Pons (tissue), 1 donor: ENCODE measurements around the gene BMP10.

Experiments
- DNase-seq: peaks from one replicate; pipeline ENCODE4 v3.0.0-alpha.2; 2016; ENCODE audit warnings: low spot score

BMP10 gene, protein sequence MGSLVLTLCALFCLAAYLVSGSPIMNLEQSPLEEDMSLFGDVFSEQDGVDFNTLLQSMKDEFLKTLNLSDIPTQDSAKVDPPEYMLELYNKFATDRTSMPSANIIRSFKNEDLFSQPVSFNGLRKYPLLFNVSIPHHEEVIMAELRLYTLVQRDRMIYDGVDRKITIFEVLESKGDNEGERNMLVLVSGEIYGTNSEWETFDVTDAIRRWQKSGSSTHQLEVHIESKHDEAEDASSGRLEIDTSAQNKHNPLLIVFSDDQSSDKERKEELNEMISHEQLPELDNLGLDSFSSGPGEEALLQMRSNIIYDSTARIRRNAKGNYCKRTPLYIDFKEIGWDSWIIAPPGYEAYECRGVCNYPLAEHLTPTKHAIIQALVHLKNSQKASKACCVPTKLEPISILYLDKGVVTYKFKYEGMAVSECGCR

DNA sequence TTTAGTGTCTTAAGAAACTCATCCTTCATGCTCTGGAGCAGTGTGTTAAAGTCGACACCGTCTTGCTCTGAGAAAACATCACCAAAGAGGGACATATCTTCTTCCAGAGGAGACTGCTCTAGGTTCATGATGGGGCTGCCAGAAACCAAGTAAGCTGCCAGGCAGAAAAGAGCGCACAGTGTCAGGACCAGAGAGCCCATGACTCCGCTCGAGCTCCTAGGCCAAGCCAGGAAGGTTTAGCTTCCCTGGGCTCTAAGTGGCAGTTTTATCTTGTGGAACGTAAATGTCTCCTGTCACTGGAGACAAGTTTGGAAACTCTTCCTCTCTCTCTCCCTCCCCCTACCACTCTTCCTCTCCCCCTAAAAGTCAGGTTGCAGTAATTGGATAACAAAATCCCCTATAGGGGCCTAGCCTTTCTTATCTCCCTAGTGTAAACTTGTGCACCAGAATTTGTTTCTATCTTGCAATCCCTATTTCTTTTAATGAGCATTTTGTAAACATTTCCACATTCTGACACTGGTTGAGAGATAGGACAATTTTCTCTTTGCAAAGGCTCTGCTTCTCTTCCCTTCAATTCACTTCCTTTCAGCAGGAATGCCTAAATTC lies at the start of gene BMP10:
TSS of gene BMP10 (minus strand) at position 239 of the 606 bp plus-strand sequence. CDS start at position 200, 39 bp downstream.
- no peak for DNase-seq

DNA sequence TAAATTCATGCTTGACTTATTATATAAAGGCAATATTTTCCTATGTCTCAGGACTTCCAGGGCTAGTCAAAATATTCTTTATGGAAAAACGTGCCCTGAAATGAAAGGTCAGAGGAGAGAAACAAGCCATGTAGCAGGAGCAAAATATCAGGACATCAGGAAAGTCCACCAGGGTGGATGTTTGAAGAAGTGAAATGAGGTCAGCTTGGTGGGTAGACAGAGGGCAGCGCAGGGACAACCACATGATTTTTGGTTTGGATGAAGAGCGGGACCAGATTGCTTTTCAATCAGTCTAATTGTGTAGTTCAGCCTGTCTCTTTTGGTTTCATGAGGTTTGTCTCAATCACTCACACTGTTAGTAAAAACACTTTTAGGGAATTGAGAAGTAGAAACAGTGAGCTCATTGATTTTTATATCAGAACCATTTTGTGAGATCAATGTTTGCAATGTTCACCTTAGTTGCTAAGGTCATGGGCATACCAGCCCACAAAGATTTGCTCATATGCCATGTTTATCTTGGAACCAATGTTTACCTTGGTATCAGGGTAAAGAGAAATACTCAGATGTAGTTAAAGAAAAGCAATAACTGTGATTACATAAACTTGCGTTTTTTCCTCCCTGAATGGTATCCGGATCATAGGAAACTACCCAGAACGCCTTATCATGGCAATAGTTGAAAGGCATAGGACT lies 49.4 kb upstream of the BMP10 start:
- no peak for DNase-seq

DNA sequence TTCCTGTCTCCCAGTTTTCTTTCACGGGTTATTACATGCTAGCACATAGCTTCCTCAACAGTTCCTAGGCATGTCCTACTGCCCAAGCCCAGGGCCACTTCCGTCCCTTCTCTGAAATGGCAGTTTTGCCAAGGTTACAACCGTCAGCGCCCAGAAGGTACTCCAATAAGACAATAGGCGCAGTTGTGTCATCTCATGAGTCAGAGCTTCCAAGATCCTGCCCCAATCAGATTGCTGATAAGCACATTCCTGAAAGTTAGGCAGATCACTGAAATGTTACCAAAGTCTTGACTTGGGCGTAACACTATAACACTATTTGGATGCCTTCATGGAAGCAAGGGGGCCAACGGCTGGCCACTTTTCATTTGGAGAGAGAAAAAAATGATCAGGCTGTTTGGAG lies 47.3 kb upstream of the BMP10 start:
- DNase-seq = no peak

DNA sequence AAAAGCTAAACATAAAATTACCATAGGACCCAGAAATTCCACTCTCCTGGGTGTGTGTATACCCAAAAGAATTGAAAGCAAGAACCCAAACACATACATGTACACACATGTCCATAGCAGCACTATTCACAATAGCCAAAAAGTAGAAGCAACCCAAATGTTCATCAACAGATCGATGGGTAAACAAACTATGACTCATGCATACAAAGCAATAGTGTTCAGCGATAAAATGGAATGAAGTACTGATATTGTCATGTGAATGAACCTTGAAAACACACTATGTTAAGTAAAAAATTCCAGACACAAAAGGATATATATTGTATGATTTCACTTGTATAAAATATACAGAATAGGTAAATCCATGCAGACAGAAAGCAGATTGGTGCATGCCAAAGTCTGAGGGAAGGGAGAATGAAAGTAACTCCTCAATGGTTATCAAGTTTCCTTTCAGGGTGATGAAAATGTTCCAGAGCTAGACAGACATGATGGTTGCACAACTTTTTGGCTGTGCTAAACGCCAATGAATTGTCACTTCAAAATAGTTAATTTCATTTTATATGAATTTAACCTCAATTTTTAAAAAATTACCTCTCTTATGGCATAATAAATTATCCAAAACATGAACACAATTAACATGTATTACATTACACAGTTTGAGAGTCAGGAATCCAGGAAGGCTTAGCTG lies 46.0 kb upstream of the BMP10 start:
- DNase-seq = no peak

DNA sequence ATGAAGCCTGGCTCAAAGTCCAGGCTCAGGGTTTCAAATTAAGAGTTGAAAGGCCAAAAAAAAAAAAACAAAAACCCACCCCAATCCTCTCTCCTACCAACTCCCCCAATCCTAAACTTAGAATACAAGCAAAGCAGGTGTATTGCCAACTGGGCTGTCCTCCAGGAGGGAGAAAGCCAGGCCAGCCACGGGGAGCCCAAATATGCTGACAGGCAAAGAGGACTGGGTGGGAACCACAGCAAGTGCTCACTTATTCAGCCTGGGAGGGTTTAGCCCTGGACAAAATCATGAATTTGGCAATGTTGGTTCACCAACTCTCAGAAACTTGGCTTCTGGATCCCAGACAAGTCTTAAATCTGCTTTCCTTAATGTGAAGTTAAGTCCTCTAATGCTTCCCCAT lies 45.0 kb upstream of the BMP10 start:
- no peak for DNase-seq

DNA sequence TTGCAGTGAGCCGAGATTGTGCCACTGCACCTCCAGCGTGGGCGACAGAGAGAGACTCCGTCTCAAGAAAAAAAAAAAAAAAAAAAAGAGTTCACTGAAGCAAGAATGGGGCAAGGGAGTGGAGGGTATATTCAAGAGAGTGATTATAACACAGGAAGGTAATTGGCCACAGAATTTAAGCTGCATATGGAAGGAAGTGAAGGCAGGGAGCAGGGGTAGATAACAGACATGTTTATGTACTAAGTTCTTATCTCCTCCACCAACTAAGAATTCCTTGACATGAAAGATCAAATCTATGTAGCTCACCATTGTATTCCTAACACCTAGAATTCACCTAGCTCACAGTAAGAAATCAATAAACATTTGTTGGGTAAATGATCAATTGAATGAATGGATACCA lies 44.2 kb upstream of the BMP10 start:
- no peak for DNase-seq

DNA sequence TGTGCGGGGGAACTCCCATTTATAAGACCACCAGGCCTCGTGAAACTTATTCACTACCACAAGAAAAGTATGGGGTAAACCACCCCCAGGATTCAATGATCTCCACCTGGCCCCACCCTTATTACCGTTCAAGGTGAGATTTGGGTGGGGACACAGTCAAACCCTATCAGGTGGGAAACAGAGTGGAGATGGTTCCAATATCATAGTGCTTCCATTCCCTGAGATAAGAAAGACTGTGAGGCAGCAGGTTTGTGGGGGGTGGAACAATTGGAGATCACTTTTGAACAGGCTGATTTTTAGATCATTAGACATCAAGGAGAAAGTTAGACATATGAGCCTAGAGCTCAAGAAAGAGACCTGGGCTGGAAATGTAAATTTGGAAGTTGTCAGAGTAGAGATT lies 42.2 kb upstream of the BMP10 start:
- no peak for DNase-seq

DNA sequence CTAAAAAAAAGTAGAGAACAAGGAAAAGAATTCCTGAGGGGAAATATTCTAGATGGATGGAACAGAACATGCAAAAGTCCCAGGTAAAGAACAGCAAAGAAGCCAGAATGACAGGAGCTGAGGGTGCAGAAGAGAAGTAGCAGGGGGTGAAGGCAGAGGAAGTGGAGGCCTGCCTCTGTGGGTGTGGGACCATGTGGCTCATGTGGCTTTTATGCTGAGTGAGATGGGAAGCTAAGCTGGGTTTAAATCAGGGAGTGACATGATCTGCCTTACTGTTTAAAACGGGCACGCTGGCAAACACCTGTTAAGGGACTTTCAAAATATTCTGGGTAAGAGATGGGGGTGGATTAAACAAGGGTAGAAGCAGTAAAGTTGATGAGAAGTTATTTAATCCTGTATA lies 41.5 kb upstream of the BMP10 start:
- DNase-seq = no peak

DNA sequence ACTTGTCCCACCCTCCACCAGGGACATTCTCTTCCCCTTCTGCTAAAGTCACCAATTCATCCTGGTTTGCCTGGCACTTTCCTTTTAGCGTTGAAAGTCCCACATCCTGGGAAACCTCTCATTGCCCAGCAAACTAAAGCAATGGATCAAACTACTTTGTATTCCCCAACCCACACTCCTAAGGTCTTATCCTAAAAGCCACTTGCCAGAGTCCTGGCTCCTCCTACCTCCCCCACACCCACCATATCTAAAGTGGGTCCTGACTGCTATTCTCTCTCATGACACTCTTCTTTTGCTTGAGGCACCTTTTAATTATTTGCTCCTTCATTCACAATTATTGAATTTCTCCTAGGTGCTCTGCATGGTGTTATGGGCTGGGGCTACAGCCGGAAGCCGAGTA lies 40.9 kb upstream of the BMP10 start:
- DNase-seq = no peak

DNA sequence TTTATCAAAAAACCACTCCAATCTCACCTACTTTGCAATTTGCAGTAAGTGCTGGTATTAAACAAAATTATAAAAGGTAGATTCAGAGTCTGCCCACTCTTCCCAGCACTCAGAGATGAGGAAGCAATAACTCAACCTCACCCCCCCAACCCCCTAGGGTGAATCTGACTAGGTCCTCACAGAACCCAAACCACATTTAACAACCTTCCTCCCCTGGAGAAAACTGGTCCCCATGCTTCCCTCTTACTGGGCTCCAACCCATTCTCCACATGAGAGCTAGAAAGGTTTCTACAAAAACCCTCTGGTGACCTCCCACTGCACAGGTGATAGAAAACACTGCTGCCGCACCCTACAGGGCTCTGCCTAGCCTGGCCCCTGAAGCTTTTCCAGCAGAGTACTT lies 40.5 kb upstream of the BMP10 start:
- DNase-seq = no peak

DNA sequence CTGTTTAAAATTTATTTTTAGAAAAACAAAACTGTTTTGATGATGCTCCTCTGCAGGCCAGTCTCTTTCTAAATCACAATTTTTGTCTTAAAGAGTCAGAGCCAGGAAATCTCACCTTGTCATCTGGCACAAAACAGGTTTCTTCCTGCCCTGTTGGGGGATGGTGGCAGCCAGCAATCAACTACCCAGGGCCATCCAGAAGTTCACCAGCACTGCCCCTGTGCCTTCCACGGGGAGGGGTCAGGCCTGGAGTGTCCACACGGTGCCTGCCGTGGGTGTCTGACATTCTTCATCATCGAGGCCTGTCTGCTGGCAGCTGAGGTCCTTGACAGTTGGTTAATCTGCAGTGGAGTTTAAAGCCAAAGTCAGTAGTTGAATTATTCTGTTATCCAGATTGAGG lies 40.0 kb upstream of the BMP10 start:
- no peak for DNase-seq

DNA sequence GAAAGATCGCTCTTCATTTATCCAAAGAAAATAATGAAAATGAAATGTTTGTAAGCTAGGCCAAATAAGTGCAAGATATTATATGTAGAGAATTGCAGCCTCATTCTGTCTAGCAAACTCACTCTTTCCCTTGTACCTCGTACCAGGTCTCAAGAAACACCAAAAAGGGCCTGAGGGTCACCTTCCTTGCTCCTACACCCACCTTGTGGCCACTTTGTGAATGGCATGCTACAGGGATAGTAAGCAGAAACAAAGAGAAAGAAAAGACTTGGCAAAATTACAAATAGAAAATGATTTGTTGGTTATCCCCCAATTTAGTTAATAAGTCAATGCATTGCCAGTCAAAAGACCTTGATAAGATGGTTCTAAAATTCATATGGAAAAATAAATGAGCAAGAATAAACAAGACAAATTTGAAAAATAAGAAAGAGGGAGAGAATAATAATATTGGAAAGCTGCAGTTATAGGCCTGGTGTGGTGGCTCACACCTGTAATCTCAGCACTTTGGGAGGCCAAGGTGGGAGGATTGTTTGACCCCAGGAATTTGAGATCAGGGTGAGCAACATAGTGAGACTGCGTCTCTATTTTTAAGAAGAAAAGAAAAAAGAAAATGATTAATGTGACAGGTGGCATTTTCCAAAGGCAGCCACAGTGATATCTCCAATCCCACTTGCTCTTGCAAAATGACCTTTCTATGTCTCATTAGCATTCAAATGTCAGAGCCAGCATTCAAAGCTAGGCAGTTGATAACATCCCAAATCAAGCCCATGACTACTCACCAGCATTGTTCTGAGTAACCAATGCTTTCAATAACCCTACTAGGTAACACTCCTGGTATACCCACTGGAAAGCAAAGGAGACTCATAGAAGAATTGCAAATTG lies 38.8 kb upstream of the BMP10 start:
- DNase-seq = peak; percentile 74

DNA sequence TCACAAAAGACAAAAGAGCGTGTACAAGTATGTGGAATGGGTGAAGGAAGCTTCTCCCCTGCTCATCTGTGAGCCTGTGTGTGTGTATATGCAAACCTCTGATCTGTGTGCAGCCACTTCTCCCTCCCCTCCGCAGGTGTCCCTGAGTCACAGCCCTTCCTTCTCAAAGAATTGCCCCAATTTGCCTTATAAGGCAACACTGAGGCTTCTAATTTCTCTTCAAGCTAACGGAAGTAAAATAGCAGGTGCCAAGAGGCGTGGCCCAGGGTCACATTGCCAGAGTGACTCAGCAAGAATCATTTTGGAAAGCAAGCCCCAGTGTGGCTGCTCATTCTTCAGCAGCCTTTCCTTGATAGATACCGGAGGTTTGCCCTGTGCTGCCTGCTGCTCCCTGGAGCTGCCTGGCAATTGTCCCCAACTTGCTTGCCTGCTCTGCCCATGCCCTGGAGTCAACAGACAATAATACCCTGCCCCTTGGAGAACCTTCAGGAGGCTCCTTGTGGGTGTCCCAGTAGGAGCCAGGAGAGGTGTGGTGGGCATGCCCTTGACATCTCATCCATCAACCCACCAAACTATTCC lies 37.3 kb upstream of the BMP10 start:
- DNase-seq = peak; percentile 32

DNA sequence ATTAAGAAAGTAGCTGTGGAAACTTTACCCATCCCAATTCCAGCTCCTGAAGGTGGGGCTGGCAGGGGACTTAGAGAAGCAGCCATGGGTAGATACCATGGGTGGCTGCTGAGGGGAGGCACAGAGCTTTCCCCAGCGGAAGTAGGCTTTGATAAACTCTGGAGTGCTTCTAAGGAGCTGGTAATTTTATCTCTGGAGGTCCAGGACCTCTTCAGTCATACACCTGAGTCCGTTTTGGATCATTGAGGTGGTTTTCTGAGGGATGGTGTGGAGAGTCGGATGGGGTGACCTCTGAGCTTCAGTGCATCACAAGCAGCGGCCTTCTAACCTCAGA lies 36.7 kb upstream of the BMP10 start:
- no peak for DNase-seq

DNA sequence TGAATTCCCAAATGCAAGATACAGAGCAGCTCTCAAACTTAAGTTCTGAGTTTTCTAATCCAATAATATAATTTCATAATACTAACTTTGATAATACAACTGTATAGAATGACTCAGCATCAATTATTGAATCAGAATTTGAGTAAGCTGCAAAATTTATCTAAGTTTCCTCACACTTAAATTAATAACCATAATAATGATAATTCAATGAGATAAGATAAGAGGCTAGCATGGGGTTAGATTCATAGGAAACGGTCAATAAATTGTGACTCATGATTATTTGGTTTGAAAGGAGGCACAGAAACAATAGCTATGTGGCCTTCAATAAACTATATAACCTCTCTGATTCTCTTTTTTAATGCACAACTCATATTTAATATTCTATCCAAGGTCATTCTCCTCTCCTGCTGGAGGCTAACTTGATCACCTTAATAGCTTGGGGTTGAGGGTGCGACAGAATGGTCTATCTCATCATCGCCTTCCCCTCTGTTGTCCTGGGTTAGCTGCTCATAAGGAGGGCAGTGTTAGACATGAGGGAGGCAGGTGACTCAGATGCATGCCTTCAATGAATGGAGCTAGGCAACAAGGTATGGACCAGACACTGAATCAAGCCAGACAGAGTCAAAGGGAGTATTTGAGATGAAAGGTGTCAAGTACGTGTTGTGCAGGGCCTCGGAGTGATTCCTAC lies 36.2 kb upstream of the BMP10 start:
- no peak for DNase-seq

DNA sequence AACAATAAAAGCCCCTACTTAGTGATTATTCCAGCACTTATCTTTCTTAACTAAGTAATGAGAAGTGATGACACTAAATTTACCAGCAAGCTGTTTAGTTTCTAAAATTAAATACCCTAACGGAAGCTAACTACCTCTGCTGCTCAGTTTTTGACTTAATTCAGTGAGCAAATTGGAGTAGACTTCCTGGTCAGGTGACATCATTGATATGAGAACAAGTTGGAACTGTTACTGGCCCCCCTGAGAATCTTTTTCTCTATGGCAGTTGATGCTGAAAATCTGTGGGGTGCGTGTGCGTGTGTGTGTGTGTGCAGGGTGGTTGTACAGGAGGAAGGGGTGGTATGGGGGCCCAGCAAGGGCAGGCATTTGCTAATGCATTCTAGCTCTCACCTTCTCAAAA lies 35.5 kb upstream of the BMP10 start:
- DNase-seq = no peak

DNA sequence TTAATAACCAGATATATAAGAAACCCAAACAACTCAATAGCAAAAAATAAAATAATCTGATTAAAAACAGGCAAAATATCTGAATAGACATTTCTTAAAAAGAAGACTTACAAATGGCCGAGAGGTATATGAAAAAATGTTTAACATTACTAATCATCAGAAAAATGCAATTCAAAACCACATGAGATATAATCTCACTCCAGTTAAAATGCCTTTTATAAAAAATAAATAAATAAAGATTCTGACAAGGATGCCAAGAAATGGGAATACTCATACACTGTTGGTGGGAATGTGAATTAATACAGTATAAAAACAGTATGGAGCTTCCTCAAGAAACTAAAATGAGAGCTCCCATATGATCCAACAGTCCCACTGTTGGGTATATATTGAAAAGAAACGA lies 33.9 kb upstream of the BMP10 start:
- DNase-seq = no peak

DNA sequence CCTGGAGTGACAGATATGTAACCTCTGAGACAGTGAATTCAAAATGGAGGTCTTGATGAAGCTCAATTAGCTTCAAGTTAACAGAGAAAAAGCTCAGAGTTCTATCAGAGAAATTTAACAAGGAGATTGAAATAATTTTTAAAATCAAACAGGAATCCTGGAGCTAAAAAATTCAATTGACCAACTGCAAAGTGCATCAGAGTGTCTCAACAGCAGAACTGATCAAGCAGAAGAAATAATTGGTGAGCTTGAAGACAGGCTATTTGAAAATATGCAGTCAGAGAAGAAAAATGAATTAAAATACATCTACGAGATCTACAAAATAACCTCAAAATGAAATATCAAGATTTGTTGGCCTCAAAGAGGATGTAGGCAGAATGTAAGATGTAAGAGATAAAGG lies 30.4 kb upstream of the BMP10 start:
- no peak for DNase-seq

DNA sequence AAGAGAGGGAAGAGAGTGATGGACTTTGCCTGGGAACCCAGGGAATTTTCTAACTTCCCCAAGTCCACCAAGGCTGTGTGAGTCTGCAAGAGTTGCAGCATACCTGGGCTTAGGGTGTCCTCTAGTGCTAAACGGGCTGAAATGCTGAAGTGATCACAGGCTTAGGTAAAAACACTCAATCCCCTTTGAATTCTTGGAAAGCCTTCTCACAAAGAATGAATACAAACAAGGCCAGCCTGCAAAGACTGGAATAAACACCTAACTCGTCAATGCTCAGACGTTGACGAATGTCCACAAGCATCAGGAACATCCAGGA lies 30.0 kb upstream of the BMP10 start:
- DNase-seq = no peak

DNA sequence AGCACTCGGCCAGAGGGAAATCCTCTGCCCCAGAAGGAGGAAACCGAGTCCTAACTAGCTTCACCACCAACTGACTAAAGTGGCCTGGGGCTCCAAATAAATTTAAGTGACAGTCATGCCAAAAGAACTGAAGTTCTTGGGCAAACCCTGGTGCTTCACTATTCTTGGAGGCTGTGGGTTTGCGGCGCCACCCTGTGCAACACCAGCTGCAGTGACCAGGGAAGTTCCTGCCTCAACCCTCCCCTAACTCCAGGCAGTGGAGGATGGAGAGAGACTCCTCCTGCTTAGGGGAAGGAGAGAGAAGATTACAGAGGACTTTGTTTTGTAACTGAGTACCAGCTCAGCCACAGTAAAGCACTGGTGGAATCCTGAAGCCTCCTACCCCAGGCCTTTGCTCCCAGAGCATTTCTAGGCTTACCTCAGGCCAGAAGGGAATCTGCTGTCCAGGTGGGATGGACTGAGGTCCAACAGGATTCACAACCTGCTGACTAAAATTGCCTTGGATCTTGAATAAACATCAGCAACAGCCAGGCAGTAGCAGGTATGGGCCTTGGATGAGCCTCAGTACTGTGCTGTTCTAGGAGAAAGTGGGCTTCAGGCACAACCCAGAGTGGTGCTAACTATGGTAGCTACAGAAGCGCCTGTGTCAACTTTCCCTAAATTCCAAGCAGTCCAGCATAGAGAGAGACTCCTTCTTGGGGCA lies 29.4 kb upstream of the BMP10 start:
- DNase-seq = no peak
